Suprapubic skin (tissue), 3 donors: ENCODE results near the gene SORCS1.

Experiments
- POLR2AphosphoS5 ChIP-seq, 3 donors: sonication (generic); formaldehyde crosslinking; IDR thresholded peaks; one replicate each; pipeline ENCODE4 v1.6.1; 2017; ENCODE audit warnings: antibody characterized with exemption in 3 of 3
- TF ChIP-seq, protein P1 (sequence below), 2 donors: fragments of 200-600 bp in 1 of 2; fragments of 450-650 bp in 1 of 2; sonication (generic) in 1 of 2; IDR thresholded peaks; one replicate each; pipeline ENCODE4 v1.5.1; 2016 to 2019; ENCODE audit warnings: antibody characterized with exemption in 2 of 2, mild to moderate bottlenecking in 1 of 2, moderate library complexity in 1 of 2

DNA sequence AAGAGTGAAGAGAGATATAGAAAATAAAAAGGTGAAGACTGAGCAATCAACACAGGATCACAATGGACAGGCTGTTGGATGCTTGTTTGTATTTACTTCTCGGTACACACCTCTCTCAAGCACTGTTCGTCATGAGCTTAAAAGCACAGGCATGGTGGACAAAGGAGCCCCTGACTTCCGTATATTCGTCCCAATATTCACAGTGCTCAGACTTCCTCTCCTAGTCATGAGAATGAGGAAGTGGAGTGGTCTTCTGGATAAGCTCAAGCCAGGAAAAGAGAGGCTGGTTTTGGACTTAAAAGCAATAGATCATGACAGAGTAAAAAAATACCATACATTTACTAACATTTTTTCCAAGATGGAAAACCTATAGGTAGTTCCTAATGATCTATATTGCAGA, 172.5 kb downstream of the SORCS1 start:
- TF ChIP-seq, protein P1, sequence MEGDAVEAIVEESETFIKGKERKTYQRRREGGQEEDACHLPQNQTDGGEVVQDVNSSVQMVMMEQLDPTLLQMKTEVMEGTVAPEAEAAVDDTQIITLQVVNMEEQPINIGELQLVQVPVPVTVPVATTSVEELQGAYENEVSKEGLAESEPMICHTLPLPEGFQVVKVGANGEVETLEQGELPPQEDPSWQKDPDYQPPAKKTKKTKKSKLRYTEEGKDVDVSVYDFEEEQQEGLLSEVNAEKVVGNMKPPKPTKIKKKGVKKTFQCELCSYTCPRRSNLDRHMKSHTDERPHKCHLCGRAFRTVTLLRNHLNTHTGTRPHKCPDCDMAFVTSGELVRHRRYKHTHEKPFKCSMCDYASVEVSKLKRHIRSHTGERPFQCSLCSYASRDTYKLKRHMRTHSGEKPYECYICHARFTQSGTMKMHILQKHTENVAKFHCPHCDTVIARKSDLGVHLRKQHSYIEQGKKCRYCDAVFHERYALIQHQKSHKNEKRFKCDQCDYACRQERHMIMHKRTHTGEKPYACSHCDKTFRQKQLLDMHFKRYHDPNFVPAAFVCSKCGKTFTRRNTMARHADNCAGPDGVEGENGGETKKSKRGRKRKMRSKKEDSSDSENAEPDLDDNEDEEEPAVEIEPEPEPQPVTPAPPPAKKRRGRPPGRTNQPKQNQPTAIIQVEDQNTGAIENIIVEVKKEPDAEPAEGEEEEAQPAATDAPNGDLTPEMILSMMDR (IDR thresholded peaks at IDR 0.05) = no peak
- TF ChIP-seq POLR2AphosphoS5 (IDR thresholded peaks at IDR 0.05) = no peak
